HepG2 (cell line): ENCODE data around the gene ENTPD2. TPM values are rescaled to one million over a fixed set of nuclear protein-coding genes. Genes with fewer than 3 reads are reported as not detected.

ENCODE experiments used
- BCL6 ChIP-seq: IDR thresholded peaks from 2 replicates; pipeline ENCODE4 v1.6.1; 2016; ENCODE audit warnings: missing genetic modification reagents, missing compliant biosample characterization
- IKZF1 ChIP-seq: fragments of 450-650 bp; IDR thresholded peaks from 2 replicates; pipeline ENCODE4 v1.7.1; 2016
- LRRFIP1 ChIP-seq: sonication (generic); formaldehyde crosslinking; conservative IDR thresholded peaks from 2 replicates; pipeline ENCODE4 v1.4.0; 2020; ENCODE audit warnings: missing genetic modification reagents
- MXD3 ChIP-seq: IDR thresholded peaks from 2 replicates; pipeline ENCODE4 v1.6.1; 2016; ENCODE audit warnings: mild to moderate bottlenecking, missing biosample characterization, missing genetic modification reagents
- RBM39 ChIP-seq: fragments of 200-400 bp; formaldehyde crosslinking; IDR thresholded peaks from one replicate; pipeline ENCODE4 v1.6.1; 2018; ENCODE audit warnings: antibody characterized with exemption, mild to moderate bottlenecking, low read depth, low read length; ENCODE audit not compliant: poor library complexity, severe bottlenecking
- SP4 ChIP-seq: sonication (generic); formaldehyde crosslinking; IDR thresholded peaks from 2 replicates; pipeline ENCODE4 v1.8.1; 2023; ENCODE audit warnings: mild to moderate bottlenecking, missing genetic modification reagents
- SRF ChIP-seq: IDR thresholded peaks from 2 replicates; pipeline ENCODE4 v1.6.1; 2011; ENCODE audit warnings: mild to moderate bottlenecking, low read depth, low read length, moderate library complexity
- THAP11 ChIP-seq: IDR thresholded peaks from 2 replicates; pipeline ENCODE4 v1.6.1; 2016; ENCODE audit warnings: missing biosample characterization, missing genetic modification reagents
- XRCC5 ChIP-seq: fragments of 200-400 bp; formaldehyde crosslinking; optimal IDR thresholded peaks from 2 replicates; pipeline ENCODE3; 2017; ENCODE audit warnings: mild to moderate bottlenecking, low read length
- ZBED4 ChIP-seq: sonication (generic); formaldehyde crosslinking; IDR thresholded peaks from 2 replicates; pipeline ENCODE4 v1.4.0; 2020; ENCODE audit warnings: missing genetic modification reagents, borderline replicate concordance
- ZBTB34 ChIP-seq: sonication (generic); formaldehyde crosslinking; IDR thresholded peaks from 2 replicates; pipeline ENCODE4 v1.8.0; 2022; ENCODE audit warnings: mild to moderate bottlenecking, missing genetic modification reagents
- ZFAT ChIP-seq: sonication (generic); formaldehyde crosslinking; conservative IDR thresholded peaks from 2 replicates; pipeline ENCODE4 v1.8.1; 2023; ENCODE audit warnings: missing genetic modification reagents, inconsistent platforms
- ZFX ChIP-seq: sonication (generic); formaldehyde crosslinking; IDR thresholded peaks from 2 replicates; pipeline ENCODE4 v1.4.0; 2020; ENCODE audit warnings: mild to moderate bottlenecking, low read depth, missing genetic modification reagents, moderate library complexity
- ZFY ChIP-seq: sonication (generic); formaldehyde crosslinking; IDR thresholded peaks from 2 replicates; pipeline ENCODE4 v1.4.0; 2020; ENCODE audit warnings: missing genetic modification reagents
- ZNF276 ChIP-seq: sonication (generic); formaldehyde crosslinking; IDR thresholded peaks from 2 replicates; pipeline ENCODE4 v1.4.0; 2020; ENCODE audit warnings: mild to moderate bottlenecking, low read depth, missing genetic modification reagents
- ZNF546 ChIP-seq: sonication (generic); formaldehyde crosslinking; conservative IDR thresholded peaks from 2 replicates; pipeline ENCODE4 v1.8.1; 2023; ENCODE audit warnings: mild to moderate bottlenecking, missing genetic modification reagents
- ZNF556 ChIP-seq: sonication (generic); formaldehyde crosslinking; IDR thresholded peaks from 2 replicates; pipeline ENCODE4 v1.4.0; 2020; ENCODE audit warnings: mild to moderate bottlenecking, missing genetic modification reagents, borderline replicate concordance
- ZNF570 ChIP-seq: sonication (generic); formaldehyde crosslinking; IDR thresholded peaks from 2 replicates; pipeline ENCODE4 v1.4.0; 2020; ENCODE audit warnings: mild to moderate bottlenecking, missing genetic modification reagents, borderline replicate concordance
- ZNF749 ChIP-seq: sonication (generic); formaldehyde crosslinking; IDR thresholded peaks from 2 replicates; pipeline ENCODE4 v1.8.0; 2022; ENCODE audit warnings: mild to moderate bottlenecking, missing genetic modification reagents, moderate library complexity, borderline replicate concordance
- ZNF775 ChIP-seq: sonication (generic); formaldehyde crosslinking; IDR thresholded peaks from 2 replicates; pipeline ENCODE4 v1.4.0; 2020; ENCODE audit warnings: missing genetic modification reagents, mild to moderate bottlenecking, moderate library complexity, borderline replicate concordance
- ZNF850 ChIP-seq: sonication (generic); formaldehyde crosslinking; conservative IDR thresholded peaks from 2 replicates; pipeline ENCODE4 v1.9.0; 2021; ENCODE audit warnings: mild to moderate bottlenecking, missing genetic modification reagents
- polyA plus RNA-seq, 8 experiments: library from polyadenylated mRNA; depleted of rRNA in 3 of 8; stranded (reverse) in 7 of 8; unstranded in 1 of 8; fragments of >200 nt; fragmentation: Illumina TruSeq in 4 of 8; extraction: Trizol in 4 of 8; gene quantifications; 2 replicates each; pipeline versions ENCODE4 v1.2.1 to v1.2.3, GENCODE V29; 2011 to 2016; ENCODE audit warnings: low read depth in 4 of 8, missing spikeins in 1 of 8, mixed read lengths in 1 of 8; ENCODE audit not compliant: insufficient read depth in 1 of 8
- total RNA-seq, 5 experiments: library from RNA; depleted of rRNA; stranded (reverse); fragments of >200 nt; fragmentation: Illumina TruSeq; extraction: Trizol; gene quantifications; 2 replicates each; pipeline ENCODE4 v1.2.3, GENCODE V29; 2016; ENCODE audit warnings: low read depth in 1 of 5

ENTPD2 gene
- total and polyA plus RNA-seq, 2 of the 13 experiments (the other 11 are each of a cell fraction or from before 2014, with no cell fraction given) = 0.95 to 3.2 TPM

- TF ChIP-seq RBM39 = no peak
- TF ChIP-seq XRCC5 = no peak
- TF ChIP-seq LRRFIP1 (CRISPR knock-in tag) = no peak
- TF ChIP-seq ZNF749 (CRISPR knock-in tag) = no peak
- TF ChIP-seq ZBTB34 (CRISPR knock-in tag) = 0 out of 2 replicates have a peak, but pooled peaks have one; percentile 28
- TF ChIP-seq ZFAT = 0 out of 2 replicates have a peak, but pooled peaks have one; percentile 3
- no peak for TF ChIP-seq ZBED4 (CRISPR knock-in tag)
- no peak; the same call in 1 of the 2 replicates for TF ChIP-seq ZNF546 (CRISPR knock-in tag)
- no peak for TF ChIP-seq ZNF775 (CRISPR knock-in tag)
- no peak for TF ChIP-seq ZNF850
- TF ChIP-seq ZFX = peak; percentile 49
- TF ChIP-seq MXD3 (CRISPR knock-in tag) = no peak
- TF ChIP-seq IKZF1 = no peak
- TF ChIP-seq BCL6 (CRISPR knock-in tag) = no peak
- TF ChIP-seq THAP11 (CRISPR knock-in tag) = no peak
- TF ChIP-seq ZNF570 (CRISPR knock-in tag) = no peak
- peak; percentile 22; the same call in 1 of the 2 replicates for TF ChIP-seq SP4 (CRISPR knock-in tag)
- TF ChIP-seq ZFY (CRISPR knock-in tag) = peak; percentile 89
- no peak for TF ChIP-seq SRF
- no peak for TF ChIP-seq ZNF276 (CRISPR knock-in tag)
- TF ChIP-seq ZNF556 (CRISPR knock-in tag) = no peak
Measured at GRCh38 chr9:137054932-137055384, 1.1 kb upstream of the ENTPD2 start (continued).
